Neural cell (in vitro differentiated cells): ENCODE measurements around the gene HELZ.

Source experiments
- CTCF ChIP-seq: fragments of 450-650 bp; IDR thresholded peaks from 2 replicates; pipeline ENCODE4 v1.5.1; 2014; ENCODE audit warnings: antibody characterized with exemption, mild to moderate bottlenecking, moderate library complexity; ENCODE audit not compliant: poor library complexity, severe bottlenecking
- EP300 ChIP-seq: fragments of 450-650 bp; conservative IDR thresholded peaks from 2 replicates; pipeline ENCODE4 v1.6.1; 2014; ENCODE audit warnings: antibody characterized with exemption, mild to moderate bottlenecking, moderate library complexity; ENCODE audit not compliant: poor library complexity, severe bottlenecking
- EZH2 ChIP-seq: fragments of 200-600, 300-800 bp; shearing (Covaris generic), sonication (generic); IDR thresholded peaks from 2 replicates; pipeline ENCODE4 v1.6.1; 2014; ENCODE audit warnings: antibody characterized with exemption, low read length, borderline replicate concordance, mild to moderate bottlenecking; ENCODE audit not compliant: insufficient read depth, poor library complexity, severe bottlenecking
- RAD21 ChIP-seq: fragments of 450-650 bp; conservative IDR thresholded peaks from 2 replicates; pipeline ENCODE4 v1.6.1; 2014; ENCODE audit warnings: antibody characterized with exemption, mild to moderate bottlenecking, moderate library complexity
- REST ChIP-seq: IDR thresholded peaks from 2 replicates; pipeline ENCODE4 v1.6.1; 2012; ENCODE audit warnings: borderline replicate concordance

- TF ChIP-seq REST = no peak
- TF ChIP-seq CTCF = no peak
- no peak for TF ChIP-seq EP300
- no peak for TF ChIP-seq EZH2
- TF ChIP-seq RAD21 = no peak
These were observed 33.4 kb upstream of the HELZ start for GRCh38 chr17:67278363-67278762.
